GM12878 (cell line): ENCODE measurements around the gene WDR12. TPM values are rescaled to one million over a fixed set of nuclear protein-coding genes. Genes with fewer than 3 reads are reported as not detected.
A peak's percentile ranks its signal among the peaks of the same experiment; 100 is the strongest.

Experiments used
- ATAC-seq: fragments of 200-7000 bp; cut with Tn5 transposase; 3 replicates; pipeline ENCODE4 v1.9.1; 2020; ENCODE audit warnings: mild to moderate bottlenecking, moderate library complexity
- BruUV-seq: library from RNA; stranded (reverse); fragments of 400-500 nt; replicated peaks from 2 replicates; lab custom pipeline; 2021; lab: Mats Ljungman, UMichigan
- CTCF ChIA-PET: fragments of 300-600 bp; sonication (Branson Sonifier 250); formaldehyde crosslinking; extraction: SDS; loops from one replicate; lab custom pipeline; 2021; ENCODE audit warnings: inconsistent platforms; lab: Yijun Ruan, JAX
- POLR2A ChIA-PET: fragments of 350-600 bp; formaldehyde crosslinking; extraction: SDS; loops from one replicate; lab custom pipeline; 2021; ENCODE audit warnings: inconsistent platforms; lab: Charles Lee
- RAD21 ChIA-PET: fragments of 300-600 bp; sonication (Branson Sonifier 250); formaldehyde crosslinking; loops from one replicate; lab custom pipeline; 2023; ENCODE audit warnings: antibody characterized with exemption; ENCODE audit not compliant: unreplicated experiment; lab: Charles Lee
- SMC1A ChIA-PET: fragments of 300-600 bp; sonication (Branson Sonifier 250); formaldehyde crosslinking; loops from one replicate; lab custom pipeline; 2023; ENCODE audit not compliant: unreplicated experiment, uncharacterized antibody; lab: Charles Lee
- DNase-seq: peaks from one replicate; pipeline ENCODE4 v3.0.0-alpha.2; 2011; ENCODE audit warnings: low read depth, low spot score
- FAIRE-seq: peaks from 3 replicates; lab custom pipeline; 2011; peaks lifted over from hg19 to GRCh38; lab: Jason Lieb, UNC
- H2AFZ ChIP-seq: 2 replicates; pipeline ENCODE4 v1.6.0; 2011; ENCODE audit warnings: low read depth, low read length, control low read depth; ENCODE audit not compliant: control insufficient read depth
- H3K27ac ChIP-seq: 2 replicates; pipeline ENCODE4 v1.5.1; 2011; ENCODE audit warnings: control low read depth; ENCODE audit not compliant: control insufficient read depth, insufficient read depth
- H3K27me3 ChIP-seq, 2 experiments: replicated peaks in 1 of 2; 2 replicates each; pipeline versions ENCODE4 v1.6.0 to v1.6.1; 2011; ENCODE audit warnings: low read length in 1 of 2; ENCODE audit not compliant: control insufficient read depth in 2 of 2, insufficient read depth in 2 of 2
- H3K36me3 ChIP-seq, 2 experiments: 2 replicates each; pipeline ENCODE4 v1.5.1; 2011; ENCODE audit warnings: low read length in 1 of 2; ENCODE audit not compliant: control insufficient read depth in 2 of 2, insufficient read depth in 2 of 2
- H3K4me1 ChIP-seq: 2 replicates; pipeline ENCODE4 v1.6.1; 2011; ENCODE audit warnings: mild to moderate bottlenecking, low read length, moderate library complexity, mixed read lengths; ENCODE audit not compliant: control insufficient read depth, insufficient read depth
- H3K4me2 ChIP-seq: 2 replicates; pipeline ENCODE4 v1.6.0; 2011; ENCODE audit warnings: control low read depth; ENCODE audit not compliant: control insufficient read depth, insufficient read depth
- H3K4me3 ChIP-seq: fragments of 200-600 bp; sonication (generic); 2 replicates; pipeline ENCODE4 v1.5.1; 2016
- H3K79me2 ChIP-seq: 2 replicates; pipeline ENCODE4 v1.6.0; 2011; ENCODE audit warnings: low read length; ENCODE audit not compliant: control insufficient read depth, insufficient read depth
- H3K9ac ChIP-seq: 2 replicates; pipeline ENCODE4 v1.8.0; 2011; ENCODE audit warnings: low read length, control low read depth, mixed read lengths; ENCODE audit not compliant: control insufficient read depth, insufficient read depth
- H3K9me3 ChIP-seq: replicated peaks from 3 replicates; pipeline ENCODE4 v1.5.1; 2011; ENCODE audit warnings: mild to moderate bottlenecking, low read length; ENCODE audit not compliant: control insufficient read depth, insufficient read depth
- H4K20me1 ChIP-seq: 2 replicates; pipeline ENCODE4 v1.6.0; 2011; ENCODE audit not compliant: control insufficient read depth, insufficient read depth
- BCL11A ChIP-seq: IDR thresholded peaks from 2 replicates; pipeline ENCODE4 v1.6.1; 2011; ENCODE audit warnings: low read depth, low read length
- CTCF ChIP-seq, 3 experiments: IDR thresholded peaks in 2 of 3; conservative IDR thresholded peaks in 1 of 3; 2 replicates each; pipeline ENCODE4 v1.5.1; 2011; ENCODE audit warnings: low read depth in 3 of 3, low read length in 3 of 3, mild to moderate bottlenecking in 3 of 3, control low read depth in 2 of 3, moderate library complexity in 2 of 3, inconsistent platforms in 1 of 3, mixed read lengths in 1 of 3; ENCODE audit not compliant: control insufficient read depth in 2 of 3, insufficient read depth in 1 of 3; ENCODE audit errors: extremely low read depth in 1 of 3
- GATAD2B ChIP-seq: fragments of 450-650 bp; conservative IDR thresholded peaks from 2 replicates; pipeline ENCODE4 v1.6.1; 2017; ENCODE audit warnings: low read depth, mild to moderate bottlenecking, moderate library complexity
- HDGF ChIP-seq: fragments of 450-650 bp; IDR thresholded peaks from 2 replicates; pipeline ENCODE4 v1.6.1; 2016; ENCODE audit warnings: antibody characterized with exemption
- LARP7 ChIP-seq: fragments of 450-650 bp; IDR thresholded peaks from 2 replicates; pipeline ENCODE4 v1.6.1; 2017; ENCODE audit warnings: mild to moderate bottlenecking
- MTA2 ChIP-seq: fragments of 450-650 bp; IDR thresholded peaks from 2 replicates; pipeline ENCODE4 v1.6.1; 2016; ENCODE audit warnings: low read depth, mild to moderate bottlenecking, moderate library complexity
- NFYB ChIP-seq: IDR thresholded peaks from 2 replicates; pipeline ENCODE4 v1.6.1; 2011; ENCODE audit warnings: low read depth, mild to moderate bottlenecking, low read length, improper control_type of control experiment, moderate library complexity; ENCODE audit not compliant: insufficient read depth
- NR2C2 ChIP-seq: IDR thresholded peaks from 2 replicates; pipeline ENCODE4 v1.6.1; 2011; ENCODE audit warnings: borderline replicate concordance, low read depth; ENCODE audit not compliant: control insufficient read depth, insufficient read length
- NRF1 ChIP-seq: conservative IDR thresholded peaks from 2 replicates; pipeline ENCODE4 v1.6.1; 2011; ENCODE audit warnings: mild to moderate bottlenecking, low read depth, low read length, improper control_type of control experiment
- POLR2A ChIP-seq: IDR thresholded peaks from 2 replicates; pipeline ENCODE4 v1.6.1; 2011; ENCODE audit warnings: low read depth, mild to moderate bottlenecking, low read length
- RAD21 ChIP-seq: IDR thresholded peaks from 2 replicates; pipeline ENCODE4 v1.6.1; 2011; ENCODE audit warnings: mild to moderate bottlenecking, low read depth, low read length, moderate library complexity; ENCODE audit not compliant: insufficient read depth
- RFX5 ChIP-seq: IDR thresholded peaks from 2 replicates; pipeline ENCODE4 v1.6.1; 2011; ENCODE audit warnings: low read depth, low read length, improper control_type of control experiment
- SIN3A ChIP-seq: IDR thresholded peaks from 2 replicates; pipeline ENCODE4 v1.6.1; 2012; ENCODE audit warnings: low read depth, low read length, improper control_type of control experiment
- SPI1 ChIP-seq: IDR thresholded peaks from 2 replicates; pipeline ENCODE4 v1.6.1; 2011; ENCODE audit warnings: low read depth, mild to moderate bottlenecking, low read length, moderate library complexity, borderline replicate concordance; ENCODE audit not compliant: insufficient read depth
- TCF7 ChIP-seq: IDR thresholded peaks from 2 replicates; pipeline ENCODE4 v1.6.1; 2014; ENCODE audit warnings: antibody characterized with exemption, borderline replicate concordance
- WGBS: methylation state at CpG from one replicate; pipeline ENCODE4 v1.1.6; 2016; ENCODE audit warnings: low lambda C conversion rate; ENCODE audit not compliant: insufficient replicate concordance, insufficient coverage; ENCODE audit errors: missing lambda C conversion rate; 5-methylcytosine and 5-hydroxymethylcytosine counted together
- in situ Hi-C: fragments of 300-500 bp; cut with MboI; formaldehyde crosslinking; loops from 9 replicates; pipeline ENCODE4 v1.14.3; 2018; ENCODE audit warnings: mixed read lengths
- intact Hi-C: fragments of 100-400 bp; cut with micrococcal nuclease; formaldehyde crosslinking; loops from one replicate; pipeline ENCODE4 v1.14.2; 2022; ENCODE audit not compliant: unreplicated experiment
- polyA plus RNA-seq, 11 experiments: library from polyadenylated mRNA; depleted of rRNA in 4 of 11; unstranded in 6 of 11; stranded (reverse) in 5 of 11; fragments of >200 nt; fragmentation: Nextera tagmentation in 4 of 11; fragmentation: Illumina TruSeq in 1 of 11; extraction: Ambion mirVana in 4 of 11; extraction: Trizol in 1 of 11; gene quantifications; 1 replicate in 1 of 11; 2 replicates in 10 of 11; pipeline versions ENCODE4 v1.2.1 to v1.2.3, GENCODE V29; 2011 to 2016; ENCODE audit warnings: inconsistent platforms in 2 of 11, missing spikeins in 2 of 11, low read depth in 1 of 11
- total RNA-seq, 4 experiments: library from RNA; depleted of rRNA in 3 of 4; stranded (reverse); fragments of >200 nt in 3 of 4; fragmentation: Illumina TruSeq in 1 of 4; extraction: Trizol in 1 of 4; gene quantifications; 2 replicates each; pipeline versions ENCODE4 v1.2.1 to v1.2.3, GENCODE V29; 2013 to 2021
- TF ChIP-seq, protein P1 (sequence below): IDR thresholded peaks from 2 replicates; pipeline ENCODE4 v1.6.1; 2011; ENCODE audit warnings: mild to moderate bottlenecking, low read depth, low read length, moderate library complexity; ENCODE audit not compliant: insufficient replicate concordance

The WDR12 gene
- total and polyA plus RNA-seq, 10 of the 15 experiments (the other 5 are each of a cell fraction or from before 2014, with no cell fraction given): 52.9 to 256 (median 108) TPM

DNA sequence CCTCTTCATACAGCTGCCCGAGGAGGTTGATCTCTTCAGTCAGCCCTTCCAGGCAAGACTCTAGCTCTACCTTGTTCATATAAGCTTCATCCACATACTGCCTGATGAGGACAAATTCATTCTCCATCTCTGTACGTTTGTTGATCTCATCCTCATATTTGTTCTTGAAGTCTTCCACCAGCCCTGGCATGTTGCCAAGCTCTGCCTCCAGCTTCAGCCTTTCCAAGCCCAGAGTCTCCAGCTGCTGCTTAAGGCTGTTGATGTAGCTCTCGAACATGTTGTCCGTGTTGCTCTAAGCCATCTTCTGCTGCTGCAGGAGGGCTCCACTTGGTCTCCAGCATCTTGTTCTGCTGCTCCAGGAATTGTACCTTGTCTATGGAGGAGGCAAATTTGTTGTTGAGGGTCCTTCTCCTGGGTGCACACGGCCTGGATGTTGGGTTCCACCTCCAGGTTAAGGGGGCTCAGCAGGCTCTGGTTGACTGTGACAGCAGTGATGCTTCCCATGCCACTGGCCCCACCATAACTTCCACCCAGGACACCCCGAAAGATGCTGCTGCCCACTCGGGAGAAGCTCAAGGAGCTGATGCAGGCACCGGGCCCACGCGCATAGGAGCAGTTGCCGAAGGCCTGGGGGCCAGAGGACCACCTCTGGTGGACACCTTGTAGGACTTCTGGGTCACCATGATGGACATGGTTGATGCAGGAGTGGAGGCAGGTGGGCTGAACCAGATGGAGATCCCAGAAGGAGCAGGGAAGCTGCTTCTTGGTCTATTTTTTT is 70.2 kb downstream of the WDR12 start (continued):
- TF ChIP-seq RFX5: no peak
- no peak for TF ChIP-seq SPI1
- TF ChIP-seq NR2C2: no peak

- H3K4me1 ChIP-seq: peaks cover 5% of the 10 kb centered on the region; the same call in 1 of the 2 replicates
- RAD21 ChIA-PET: interaction anchor here (1.0 to 1.5 kb wide), 4 partner anchors 39 to 624 kb away, joined by 3 to 5 read pairs (median 4); no protein-coding TSS in a partner anchor
- no peaks in the 10 kb centered on the region for H3K36me3 ChIP-seq
- no TSS peak for BruUV-seq
- no peaks in the 10 kb centered on the region for H4K20me1 ChIP-seq
- no peak overlapping the region for H3K27ac ChIP-seq
- SMC1A ChIA-PET: interaction anchor here (1.1 to 3.5 kb wide), 6 partner anchors 12 to 257 kb away, joined by 3 to 18 read pairs (median 6); partner anchors contain the start of gene WDR12
- peak; percentile 96 for FAIRE-seq
- no peaks in the 10 kb centered on the region for H3K79me2 ChIP-seq
- in situ Hi-C loops: no loop called here
- intact Hi-C loops: loop anchor here (1.0 to 10.0 kb wide), 7 partner anchors 39 to 983 kb away; no protein-coding TSS in a partner anchor
- no peaks in the 10 kb centered on the region for H3K9me3 ChIP-seq
- peak overlapping the region; percentile 13; the same call in 1 of the 2 replicates for H3K4me2 ChIP-seq
- no peaks in the 10 kb centered on the region for H3K27me3 ChIP-seq
- H3K9ac ChIP-seq: no peak overlapping the region
- peak; percentile 61 for DNase-seq
- no peak overlapping the region for H3K4me3 ChIP-seq
- peak; percentile 97 for ATAC-seq
- WGBS: 17% methylated on average over 6 of the region's 6 CpGs
- POLR2A ChIA-PET: interaction anchor here (0.5 kb wide), 1 partner anchor 603 kb away, joined by 4 read pairs; no protein-coding TSS in a partner anchor
- CTCF ChIA-PET: interaction anchor here (0.7 to 1.5 kb wide), 15 partner anchors 9 to 622 kb away, joined by 3 to 8 read pairs (median 3); no protein-coding TSS in a partner anchor
- H2AFZ ChIP-seq: peak overlapping the region; percentile 59
- TF ChIP-seq BCL11A (no peak), POLR2A (no peak), RAD21 (peak; percentile 90), HDGF (no peak), GATAD2B (no peak), LARP7 (no peak), CTCF (IDR thresholded peaks at IDR 0.05 in 2 of 3, conservative IDR thresholded peaks at IDR 0.05 in 1 of 3; ENCODE audit: control insufficient read depth in 2 of 3, extremely low read depth in 1 of 3, insufficient read depth in 1 of 3, low read depth in 3 of 3, low read length in 3 of 3) (peak; percentile 70 to 84 (median 71)), NRF1 (no peak), TCF7 (no peak), NFYB (no peak), MTA2 (no peak), SIN3A (no peak)
- TF ChIP-seq, protein P1, sequence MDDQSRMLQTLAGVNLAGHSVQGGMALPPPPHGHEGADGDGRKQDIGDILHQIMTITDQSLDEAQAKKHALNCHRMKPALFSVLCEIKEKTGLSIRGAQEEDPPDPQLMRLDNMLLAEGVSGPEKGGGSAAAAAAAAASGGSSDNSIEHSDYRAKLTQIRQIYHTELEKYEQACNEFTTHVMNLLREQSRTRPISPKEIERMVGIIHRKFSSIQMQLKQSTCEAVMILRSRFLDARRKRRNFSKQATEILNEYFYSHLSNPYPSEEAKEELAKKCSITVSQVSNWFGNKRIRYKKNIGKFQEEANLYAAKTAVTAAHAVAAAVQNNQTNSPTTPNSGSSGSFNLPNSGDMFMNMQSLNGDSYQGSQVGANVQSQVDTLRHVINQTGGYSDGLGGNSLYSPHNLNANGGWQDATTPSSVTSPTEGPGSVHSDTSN: no peak
These were observed 79.9 kb downstream of the WDR12 start for GRCh38 chr2:202831242-202832220.
